HepG2 (cell line): Measurements from ENCODE around the gene PRCD. TPM values are rescaled to one million over a fixed set of nuclear protein-coding genes. Genes with fewer than 3 reads are reported as not detected.
A peak's percentile ranks its signal among the peaks of the same experiment; 100 is the strongest.

ENCODE experiments used
- ADNP ChIP-seq: sonication (generic); formaldehyde crosslinking; IDR thresholded peaks from 2 replicates; pipeline ENCODE4 v1.4.0; 2020; ENCODE audit warnings: missing genetic modification reagents
- FOXA3 ChIP-seq: IDR thresholded peaks from 2 replicates; pipeline ENCODE4 v1.6.1; 2016; ENCODE audit warnings: missing genetic modification reagents, missing compliant biosample characterization
- GPN1 ChIP-seq: sonication (generic); formaldehyde crosslinking; IDR thresholded peaks from 2 replicates; pipeline ENCODE4 v1.5.1; 2020; ENCODE audit warnings: missing genetic modification reagents, borderline replicate concordance
- HMGXB3 ChIP-seq: sonication (generic); formaldehyde crosslinking; IDR thresholded peaks from 2 replicates; pipeline ENCODE4 v1.4.0; 2020; ENCODE audit warnings: missing genetic modification reagents, borderline replicate concordance
- HNRNPLL ChIP-seq: fragments of 200-400 bp; formaldehyde crosslinking; IDR thresholded peaks from 2 replicates; pipeline ENCODE4 v1.6.1; 2017; ENCODE audit warnings: mild to moderate bottlenecking, low read depth, low read length; ENCODE audit not compliant: poor library complexity, severe bottlenecking
- HOXD1 ChIP-seq: sonication (generic); formaldehyde crosslinking; IDR thresholded peaks from 2 replicates; pipeline ENCODE4 v1.5.0; 2020; ENCODE audit warnings: missing genetic modification reagents
- MAF1 ChIP-seq: sonication (generic); formaldehyde crosslinking; IDR thresholded peaks from 2 replicates; pipeline ENCODE4 v1.5.0; 2020; ENCODE audit warnings: missing genetic modification reagents, borderline replicate concordance
- MEF2D ChIP-seq: sonication (generic); formaldehyde crosslinking; IDR thresholded peaks from 2 replicates; pipeline ENCODE4 v1.5.1; 2020; ENCODE audit warnings: mild to moderate bottlenecking, missing genetic modification reagents
- NFIB ChIP-seq: sonication (generic); formaldehyde crosslinking; IDR thresholded peaks from 2 replicates; pipeline ENCODE4 v1.9.0; 2021; ENCODE audit warnings: missing genetic modification reagents, mild to moderate bottlenecking, borderline replicate concordance
- PLRG1 ChIP-seq: fragments of 450-650 bp; conservative IDR thresholded peaks from 2 replicates; pipeline ENCODE4 v1.6.1; 2016
- SKIL ChIP-seq: sonication (generic); formaldehyde crosslinking; IDR thresholded peaks from 2 replicates; pipeline ENCODE4 v1.8.0; 2022; ENCODE audit warnings: missing genetic modification reagents, mild to moderate bottlenecking, moderate library complexity, borderline replicate concordance
- TAF15 ChIP-seq: fragments of 200-400 bp; formaldehyde crosslinking; IDR thresholded peaks from one replicate; pipeline ENCODE4 v1.6.1; 2018; ENCODE audit warnings: mild to moderate bottlenecking, low read depth, low read length; ENCODE audit not compliant: poor library complexity, severe bottlenecking
- TBL1XR1 ChIP-seq: fragments of 150-350 bp; IDR thresholded peaks from 2 replicates; pipeline ENCODE4 v1.6.1; 2014; ENCODE audit warnings: borderline replicate concordance, low read length; ENCODE audit not compliant: partially characterized antibody
- U2AF2 ChIP-seq: fragments of 200-400 bp; formaldehyde crosslinking; IDR thresholded peaks from 2 replicates; pipeline ENCODE4 v1.6.1; 2017; ENCODE audit warnings: low read depth, mild to moderate bottlenecking, low read length
- YY1 ChIP-seq: IDR thresholded peaks from 2 replicates; pipeline ENCODE4 v1.6.1; 2011; ENCODE audit warnings: low read length, low read depth, moderate library complexity, mild to moderate bottlenecking; ENCODE audit not compliant: insufficient read depth, insufficient replicate concordance
- ZNF34 ChIP-seq: sonication (generic); formaldehyde crosslinking; IDR thresholded peaks from 2 replicates; pipeline ENCODE4 v1.4.0; 2020; ENCODE audit warnings: mild to moderate bottlenecking, missing genetic modification reagents, borderline replicate concordance
- ZNF350 ChIP-seq: sonication (generic); formaldehyde crosslinking; IDR thresholded peaks from 2 replicates; pipeline ENCODE4 v1.4.0; 2020; ENCODE audit warnings: mild to moderate bottlenecking, low read depth, missing genetic modification reagents, borderline replicate concordance
- ZNF354B ChIP-seq: sonication (generic); formaldehyde crosslinking; IDR thresholded peaks from 2 replicates; pipeline ENCODE4 v1.8.0; 2022; ENCODE audit warnings: mild to moderate bottlenecking, missing genetic modification reagents
- ZNF556 ChIP-seq: sonication (generic); formaldehyde crosslinking; IDR thresholded peaks from 2 replicates; pipeline ENCODE4 v1.4.0; 2020; ENCODE audit warnings: mild to moderate bottlenecking, missing genetic modification reagents, borderline replicate concordance
- ZNF598 ChIP-seq: sonication (generic); formaldehyde crosslinking; IDR thresholded peaks from 2 replicates; pipeline ENCODE4 v1.5.1; 2020; ENCODE audit warnings: mild to moderate bottlenecking, missing genetic modification reagents, borderline replicate concordance
- ZNF724P ChIP-seq: sonication (generic); formaldehyde crosslinking; IDR thresholded peaks from 2 replicates; pipeline ENCODE4 v1.8.0; 2022; ENCODE audit warnings: missing genetic modification reagents, borderline replicate concordance
- polyA plus RNA-seq, 8 experiments: library from polyadenylated mRNA; depleted of rRNA in 3 of 8; stranded (reverse) in 7 of 8; unstranded in 1 of 8; fragments of >200 nt; fragmentation: Illumina TruSeq in 4 of 8; extraction: Trizol in 4 of 8; gene quantifications; 2 replicates each; pipeline versions ENCODE4 v1.2.1 to v1.2.3, GENCODE V29; 2011 to 2016; ENCODE audit warnings: low read depth in 4 of 8, missing spikeins in 1 of 8, mixed read lengths in 1 of 8; ENCODE audit not compliant: insufficient read depth in 1 of 8
- total RNA-seq, 5 experiments: library from RNA; depleted of rRNA; stranded (reverse); fragments of >200 nt; fragmentation: Illumina TruSeq; extraction: Trizol; gene quantifications; 2 replicates each; pipeline ENCODE4 v1.2.3, GENCODE V29; 2016; ENCODE audit warnings: low read depth in 1 of 5
- TF ChIP-seq, protein P1 (sequence below): sonication (generic); formaldehyde crosslinking; conservative IDR thresholded peaks from 2 replicates; pipeline ENCODE4 v1.8.0; 2022; ENCODE audit warnings: mild to moderate bottlenecking, moderate library complexity, missing genetic modification reagents

The PRCD gene
- total and polyA plus RNA-seq, 2 of the 13 experiments (the other 11 are each of a cell fraction or from before 2014, with no cell fraction given) = 0.51 TPM; not detected in 1

DNA sequence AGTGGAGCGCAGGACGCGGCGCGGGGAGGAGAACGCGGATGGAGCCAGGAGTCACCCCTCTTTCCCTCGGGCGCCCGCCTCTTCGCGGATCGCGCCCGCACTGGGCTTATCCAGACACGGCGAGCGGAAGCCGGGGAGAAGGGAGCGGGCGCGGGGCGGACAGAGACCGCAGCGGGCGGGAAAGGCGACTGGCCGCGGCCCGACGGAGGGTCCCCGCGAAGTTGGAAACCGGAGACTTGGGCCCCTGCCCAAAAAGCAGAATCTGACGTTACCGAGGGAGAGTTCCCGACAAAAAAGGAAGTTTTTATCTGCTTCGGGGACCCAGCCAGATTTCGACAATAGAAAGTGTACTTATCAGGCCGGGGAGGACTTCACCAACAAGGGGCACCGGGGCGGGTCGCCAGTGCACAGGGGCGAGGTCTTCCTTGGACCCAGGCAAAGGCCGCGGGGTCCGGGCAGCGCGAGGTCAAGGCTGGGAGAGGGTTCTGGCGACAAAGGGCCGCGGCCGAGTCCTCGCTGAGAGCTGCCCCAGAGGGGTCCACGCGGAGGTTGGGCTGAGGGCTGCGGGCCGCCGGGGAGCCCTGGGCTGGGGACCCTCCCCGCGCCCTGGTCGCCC, 45.3 kb downstream of the PRCD start (continued):
- TF ChIP-seq SKIL = no peak
- TF ChIP-seq MAF1 (CRISPR knock-in tag) = 0 out of 2 replicates have a peak, but pooled peaks have one; percentile 11
- TF ChIP-seq U2AF2 = no peak
- TF ChIP-seq, protein P1, sequence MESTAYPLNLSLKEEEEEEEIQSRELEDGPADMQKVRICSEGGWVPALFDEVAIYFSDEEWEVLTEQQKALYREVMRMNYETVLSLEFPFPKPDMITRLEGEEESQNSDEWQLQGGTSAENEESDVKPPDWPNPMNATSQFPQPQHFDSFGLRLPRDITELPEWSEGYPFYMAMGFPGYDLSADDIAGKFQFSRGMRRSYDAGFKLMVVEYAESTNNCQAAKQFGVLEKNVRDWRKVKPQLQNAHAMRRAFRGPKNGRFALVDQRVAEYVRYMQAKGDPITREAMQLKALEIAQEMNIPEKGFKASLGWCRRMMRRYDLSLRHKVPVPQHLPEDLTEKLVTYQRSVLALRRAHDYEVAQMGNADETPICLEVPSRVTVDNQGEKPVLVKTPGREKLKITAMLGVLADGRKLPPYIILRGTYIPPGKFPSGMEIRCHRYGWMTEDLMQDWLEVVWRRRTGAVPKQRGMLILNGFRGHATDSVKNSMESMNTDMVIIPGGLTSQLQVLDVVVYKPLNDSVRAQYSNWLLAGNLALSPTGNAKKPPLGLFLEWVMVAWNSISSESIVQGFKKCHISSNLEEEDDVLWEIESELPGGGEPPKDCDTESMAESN (CRISPR knock-in tag) = peak; percentile 62; the same call in 1 of the 2 replicates
- no peak for TF ChIP-seq NFIB (CRISPR knock-in tag)
- TF ChIP-seq FOXA3 (CRISPR knock-in tag) = no peak
- TF ChIP-seq ZNF350 (CRISPR knock-in tag) = no peak
- TF ChIP-seq ZNF556 (CRISPR knock-in tag) = no peak
- no peak for TF ChIP-seq GPN1 (CRISPR knock-in tag)
- TF ChIP-seq HOXD1 (CRISPR knock-in tag) = no peak
- peak; percentile 84 for TF ChIP-seq TAF15
- TF ChIP-seq PLRG1 = no peak
- no peak for TF ChIP-seq ZNF34 (CRISPR knock-in tag)
- no peak for TF ChIP-seq ADNP (CRISPR knock-in tag)
- no peak for TF ChIP-seq HMGXB3 (CRISPR knock-in tag)
- TF ChIP-seq ZNF598 = 0 out of 2 replicates have a peak, but pooled peaks have one; percentile 34
- TF ChIP-seq HNRNPLL = peak; percentile 49
- no peak for TF ChIP-seq ZNF354B (CRISPR knock-in tag)
- TF ChIP-seq YY1 = no peak
- peak; percentile 39; the same call in 1 of the 2 replicates for TF ChIP-seq MEF2D (CRISPR knock-in tag)
- 0 out of 2 replicates have a peak, but pooled peaks have one; percentile 37 for TF ChIP-seq ZNF724P (CRISPR knock-in tag)
- TF ChIP-seq TBL1XR1 = no peak
